Measurements from ENCODE around the gene TNNI2. TPM values are rescaled to one million over a fixed set of nuclear protein-coding genes. Genes with fewer than 3 reads are reported as not detected.
"Not testable (repeated sequence)": the region's sequence is repeated elsewhere in the genome, so short reads cannot be mapped to it uniquely, and the experiment has no call there.

Gene TNNI2
- polyA plus RNA-seq, 4 donors = 0.20 to 1.3 (median 0.77) TPM

- DNase-seq (ENCODE audit: low read depth in 4 of 4, low spot score in 2 of 4) = no peak
Observed at GRCh38 chr11:1870721-1871466, 32.1 kb downstream of the TNNI2 start.

GRCh38 chr11:1871531-1871930, 32.8 kb downstream of the TNNI2 start:
- DNase-seq (ENCODE audit: low read depth in 4 of 4, low spot score in 2 of 4) = no peak

GRCh38 chr11:1872267-1872985, 33.6 kb downstream of the TNNI2 start:
- no peak for DNase-seq (ENCODE audit: low read depth in 4 of 4, low spot score in 2 of 4)

GRCh38 chr11:1873048-1873812, 34.4 kb downstream of the TNNI2 start:
- DNase-seq (ENCODE audit: low read depth in 4 of 4, low spot score in 2 of 4) = peak in 2 of 4 donors; percentile 75 to 84

- DNase-seq (ENCODE audit: low read depth in 4 of 4, low spot score in 2 of 4) = not testable (repeated sequence)
Observed at GRCh38 chr11:1873813-1874150, 35.0 kb downstream of the TNNI2 start.

- not testable (repeated sequence) for DNase-seq (ENCODE audit: low read depth in 4 of 4, low spot score in 2 of 4)
Observed at GRCh38 chr11:1874441-1875092, 35.8 kb downstream of the TNNI2 start.

GRCh38 chr11:1875093-1875850, 36.5 kb downstream of the TNNI2 start:
- DNase-seq (ENCODE audit: low read depth in 4 of 4, low spot score in 2 of 4) = no peak

- DNase-seq (ENCODE audit: low read depth in 4 of 4, low spot score in 2 of 4) = not testable (repeated sequence)
Observed at GRCh38 chr11:1875851-1876301, 37.1 kb downstream of the TNNI2 start.

- no peak for DNase-seq (ENCODE audit: low read depth in 4 of 4, low spot score in 2 of 4)
Observed at GRCh38 chr11:1876361-1877063, 37.7 kb downstream of the TNNI2 start.

GRCh38 chr11:1877211-1878136, 38.7 kb downstream of the TNNI2 start:
- no peak for DNase-seq (ENCODE audit: low read depth in 4 of 4, low spot score in 2 of 4)

GRCh38 chr11:1878137-1879031, 39.6 kb downstream of the TNNI2 start:
- DNase-seq (ENCODE audit: low read depth in 4 of 4, low spot score in 2 of 4) = no peak

- DNase-seq (ENCODE audit: low read depth in 4 of 4, low spot score in 2 of 4) = no peak
Observed at GRCh38 chr11:1879342-1879940, 40.7 kb downstream of the TNNI2 start.

- DNase-seq (ENCODE audit: low read depth in 4 of 4, low spot score in 2 of 4) = no peak
Observed at GRCh38 chr11:1879941-1880720, 41.4 kb downstream of the TNNI2 start.

GRCh38 chr11:1880746-1881441, 42.1 kb downstream of the TNNI2 start:
- no peak for DNase-seq (ENCODE audit: low read depth in 4 of 4, low spot score in 2 of 4)

- no peak for DNase-seq (ENCODE audit: low read depth in 4 of 4, low spot score in 2 of 4)
Observed at GRCh38 chr11:1881442-1882264, 42.9 kb downstream of the TNNI2 start.

All from left renal cortex interstitium (tissue), 4 donors.